GM12878 (cell line): Measurements from ENCODE around the gene ZFHX2. TPM values are rescaled to one million over a fixed set of nuclear protein-coding genes. Genes with fewer than 3 reads are reported as not detected.
"Not testable (repeated sequence)": the region's sequence is repeated elsewhere in the genome, so short reads cannot be mapped to it uniquely, and the experiment has no call there.

Experiments
- ATAC-seq: fragments of 200-7000 bp; cut with Tn5 transposase; 3 replicates; pipeline ENCODE4 v1.9.1; 2020; ENCODE audit warnings: mild to moderate bottlenecking, moderate library complexity
- BruUV-seq: library from RNA; stranded (reverse); fragments of 400-500 nt; replicated peaks from 2 replicates; lab custom pipeline; 2021; lab: Mats Ljungman, UMichigan
- CTCF ChIA-PET: fragments of 300-600 bp; sonication (Branson Sonifier 250); formaldehyde crosslinking; extraction: SDS; loops from one replicate; lab custom pipeline; 2021; ENCODE audit warnings: inconsistent platforms; lab: Yijun Ruan, JAX
- POLR2A ChIA-PET: fragments of 350-600 bp; formaldehyde crosslinking; extraction: SDS; loops from one replicate; lab custom pipeline; 2021; ENCODE audit warnings: inconsistent platforms; lab: Charles Lee
- RAD21 ChIA-PET: fragments of 300-600 bp; sonication (Branson Sonifier 250); formaldehyde crosslinking; loops from one replicate; lab custom pipeline; 2023; ENCODE audit warnings: antibody characterized with exemption; ENCODE audit not compliant: unreplicated experiment; lab: Charles Lee
- SMC1A ChIA-PET: fragments of 300-600 bp; sonication (Branson Sonifier 250); formaldehyde crosslinking; loops from one replicate; lab custom pipeline; 2023; ENCODE audit not compliant: unreplicated experiment, uncharacterized antibody; lab: Charles Lee
- DNase-seq: peaks from one replicate; pipeline ENCODE4 v3.0.0-alpha.2; 2011; ENCODE audit warnings: low read depth, low spot score
- FAIRE-seq: peaks from 3 replicates; lab custom pipeline; 2011; peaks lifted over from hg19 to GRCh38; lab: Jason Lieb, UNC
- H2AFZ ChIP-seq: 2 replicates; pipeline ENCODE4 v1.6.0; 2011; ENCODE audit warnings: low read depth, low read length, control low read depth; ENCODE audit not compliant: control insufficient read depth
- H3K27ac ChIP-seq: 2 replicates; pipeline ENCODE4 v1.5.1; 2011; ENCODE audit warnings: control low read depth; ENCODE audit not compliant: control insufficient read depth, insufficient read depth
- H3K27me3 ChIP-seq, 2 experiments: replicated peaks in 1 of 2; 2 replicates each; pipeline versions ENCODE4 v1.6.0 to v1.6.1; 2011; ENCODE audit warnings: low read length in 1 of 2; ENCODE audit not compliant: control insufficient read depth in 2 of 2, insufficient read depth in 2 of 2
- H3K36me3 ChIP-seq, 2 experiments: 2 replicates each; pipeline ENCODE4 v1.5.1; 2011; ENCODE audit warnings: low read length in 1 of 2; ENCODE audit not compliant: control insufficient read depth in 2 of 2, insufficient read depth in 2 of 2
- H3K4me1 ChIP-seq: 2 replicates; pipeline ENCODE4 v1.6.1; 2011; ENCODE audit warnings: mild to moderate bottlenecking, low read length, moderate library complexity, mixed read lengths; ENCODE audit not compliant: control insufficient read depth, insufficient read depth
- H3K4me2 ChIP-seq: 2 replicates; pipeline ENCODE4 v1.6.0; 2011; ENCODE audit warnings: control low read depth; ENCODE audit not compliant: control insufficient read depth, insufficient read depth
- H3K4me3 ChIP-seq: fragments of 200-600 bp; sonication (generic); 2 replicates; pipeline ENCODE4 v1.5.1; 2016
- H3K79me2 ChIP-seq: 2 replicates; pipeline ENCODE4 v1.6.0; 2011; ENCODE audit warnings: low read length; ENCODE audit not compliant: control insufficient read depth, insufficient read depth
- H3K9ac ChIP-seq: 2 replicates; pipeline ENCODE4 v1.8.0; 2011; ENCODE audit warnings: low read length, control low read depth, mixed read lengths; ENCODE audit not compliant: control insufficient read depth, insufficient read depth
- H3K9me3 ChIP-seq: replicated peaks from 3 replicates; pipeline ENCODE4 v1.5.1; 2011; ENCODE audit warnings: mild to moderate bottlenecking, low read length; ENCODE audit not compliant: control insufficient read depth, insufficient read depth
- H4K20me1 ChIP-seq: 2 replicates; pipeline ENCODE4 v1.6.0; 2011; ENCODE audit not compliant: control insufficient read depth, insufficient read depth
- HSF1 ChIP-seq: fragments of 150-350 bp; IDR thresholded peaks from 2 replicates; pipeline ENCODE4 v1.6.1; 2014; ENCODE audit warnings: mild to moderate bottlenecking, low read depth, low read length
- IRF5 ChIP-seq: fragments of 450-650 bp; IDR thresholded peaks from 2 replicates; pipeline ENCODE4 v1.6.1; 2017; ENCODE audit warnings: borderline replicate concordance
- MEF2B ChIP-seq: fragments of 450-650 bp; IDR thresholded peaks from 2 replicates; pipeline ENCODE4 v1.6.1; 2018; ENCODE audit warnings: mild to moderate bottlenecking, moderate library complexity; ENCODE audit not compliant: partially characterized antibody, poor library complexity, severe bottlenecking
- NFYB ChIP-seq: IDR thresholded peaks from 2 replicates; pipeline ENCODE4 v1.6.1; 2011; ENCODE audit warnings: low read depth, mild to moderate bottlenecking, low read length, improper control_type of control experiment, moderate library complexity; ENCODE audit not compliant: insufficient read depth
- RCOR1 ChIP-seq: conservative IDR thresholded peaks from 2 replicates; pipeline ENCODE4 v1.6.1; 2012; ENCODE audit warnings: low read depth, low read length, improper control_type of control experiment
- TCF7 ChIP-seq: IDR thresholded peaks from 2 replicates; pipeline ENCODE4 v1.6.1; 2014; ENCODE audit warnings: antibody characterized with exemption, borderline replicate concordance
- USF1 ChIP-seq: IDR thresholded peaks from 2 replicates; pipeline ENCODE4 v1.6.1; 2011; ENCODE audit warnings: borderline replicate concordance, low read depth, mild to moderate bottlenecking, moderate library complexity, mixed read lengths, low read length; ENCODE audit not compliant: insufficient read depth; ENCODE audit errors: extremely low read length
- ZNF274 ChIP-seq: IDR thresholded peaks from one replicate; pipeline ENCODE4 v1.8.0; 2011; ENCODE audit not compliant: insufficient read length, insufficient read depth
- WGBS: methylation state at CpG from one replicate; pipeline ENCODE4 v1.1.6; 2016; ENCODE audit warnings: low lambda C conversion rate; ENCODE audit not compliant: insufficient replicate concordance, insufficient coverage; ENCODE audit errors: missing lambda C conversion rate; 5-methylcytosine and 5-hydroxymethylcytosine counted together
- in situ Hi-C: fragments of 300-500 bp; cut with MboI; formaldehyde crosslinking; loops from 9 replicates; pipeline ENCODE4 v1.14.3; 2018; ENCODE audit warnings: mixed read lengths
- intact Hi-C: fragments of 100-400 bp; cut with micrococcal nuclease; formaldehyde crosslinking; loops from one replicate; pipeline ENCODE4 v1.14.2; 2022; ENCODE audit not compliant: unreplicated experiment
- polyA plus RNA-seq, 11 experiments: library from polyadenylated mRNA; depleted of rRNA in 4 of 11; unstranded in 6 of 11; stranded (reverse) in 5 of 11; fragments of >200 nt; fragmentation: Nextera tagmentation in 4 of 11; fragmentation: Illumina TruSeq in 1 of 11; extraction: Ambion mirVana in 4 of 11; extraction: Trizol in 1 of 11; gene quantifications; 1 replicate in 1 of 11; 2 replicates in 10 of 11; pipeline versions ENCODE4 v1.2.1 to v1.2.3, GENCODE V29; 2011 to 2016; ENCODE audit warnings: inconsistent platforms in 2 of 11, missing spikeins in 2 of 11, low read depth in 1 of 11
- total RNA-seq, 4 experiments: library from RNA; depleted of rRNA in 3 of 4; stranded (reverse); fragments of >200 nt in 3 of 4; fragmentation: Illumina TruSeq in 1 of 4; extraction: Trizol in 1 of 4; gene quantifications; 2 replicates each; pipeline versions ENCODE4 v1.2.1 to v1.2.3, GENCODE V29; 2013 to 2021

The ZFHX2 gene
- total and polyA plus RNA-seq, 10 of the 15 experiments (the other 5 are each of a cell fraction or from before 2014, with no cell fraction given): 0.27 to 2.2 (median 0.55) TPM

GRCh38 chr14:23583761-23584526 lies 32.4 kb upstream of the ZFHX2 start:
- WGBS: 77% methylated on average over 25 of the region's 25 CpGs

GRCh38 chr14:23582906-23583760 lies 31.6 kb upstream of the ZFHX2 start:
- ATAC-seq: no peak
- no peak overlapping the region for H3K27ac ChIP-seq
- no peak overlapping the region for H3K4me3 ChIP-seq
- no peak for DNase-seq
- H3K36me3 ChIP-seq: no peaks in the 10 kb centered on the region
- no peaks in the 10 kb centered on the region for H3K9me3 ChIP-seq
- CTCF ChIA-PET: interaction anchor here (1.0 to 1.8 kb wide), 3 partner anchors 15 to 105 kb away, joined by 4 to 8 read pairs (median 5); partner anchors contain the start of gene AP1G2
- FAIRE-seq: no peak
- no peak overlapping the region for H3K9ac ChIP-seq
- WGBS: 67% methylated on average over 3 of the region's 3 CpGs
- H3K4me2 ChIP-seq: no peak overlapping the region
- H3K4me1 ChIP-seq: no peaks in the 10 kb centered on the region
- no peaks in the 10 kb centered on the region for H3K27me3 ChIP-seq
- no peaks in the 10 kb centered on the region for H3K79me2 ChIP-seq
- H4K20me1 ChIP-seq: no peaks in the 10 kb centered on the region
- SMC1A ChIA-PET: interaction anchor here (1.4 kb wide), 1 partner anchor 347 kb away, joined by 4 read pairs; no protein-coding TSS in a partner anchor
- POLR2A ChIA-PET: no interaction called here
- RAD21 ChIA-PET: interaction anchor here (0.5 kb wide), 1 partner anchor 341 kb away, joined by 3 read pairs; no protein-coding TSS in a partner anchor
- intact Hi-C loops: loop anchor here (10.0 kb wide), 1 partner anchor 442 kb away; no protein-coding TSS in a partner anchor
- in situ Hi-C loops: no loop called here
- no TSS peak for BruUV-seq
- H2AFZ ChIP-seq: no peak overlapping the region
- TF ChIP-seq HSF1: no peak
- no peak for TF ChIP-seq NFYB
- TF ChIP-seq MEF2B: no peak
- no peak for TF ChIP-seq IRF5
- TF ChIP-seq USF1: no peak
- no peak for TF ChIP-seq ZNF274
- no peak for TF ChIP-seq RCOR1

More at GRCh38 chr14:23583761-23584526, 32.4 kb upstream of the ZFHX2 start:
- intact Hi-C loops: loop anchor here (10.0 kb wide), 1 partner anchor 441 kb away; no protein-coding TSS in a partner anchor
- H3K9ac ChIP-seq, BruUV-seq, H2AFZ ChIP-seq, H3K27me3 ChIP-seq, H3K4me1 ChIP-seq, FAIRE-seq, POLR2A ChIA-PET, H3K79me2 ChIP-seq, H3K27ac ChIP-seq, H3K9me3 ChIP-seq, DNase-seq, H3K4me3 ChIP-seq, H3K36me3 ChIP-seq, ATAC-seq, H4K20me1 ChIP-seq, in situ Hi-C loops, H3K4me2 ChIP-seq: not testable (repeated sequence)
- RAD21 ChIA-PET: interaction anchor here (0.5 kb wide), 1 partner anchor 342 kb away, joined by 3 read pairs; no protein-coding TSS in a partner anchor
- CTCF ChIA-PET: interaction anchor here (1.0 to 1.8 kb wide), 3 partner anchors 16 to 105 kb away, joined by 4 to 8 read pairs (median 5); partner anchors contain the start of gene AP1G2
- TF ChIP-seq TCF7: peak; percentile 84; the same call in 1 of the 2 replicates
- SMC1A ChIA-PET: interaction anchor here (1.4 kb wide), 1 partner anchor 347 kb away, joined by 4 read pairs; no protein-coding TSS in a partner anchor
